NK-92 (cell line): ENCODE measurements around the gene METTL16.
A peak's percentile ranks its signal among the peaks of the same experiment; 100 is the strongest.

ENCODE experiments used
- DNase-seq: peaks from one replicate; lab custom pipeline; 2025; ENCODE audit not compliant: unreplicated experiment; lab: John Stamatoyannopoulos, UW

Gene METTL16

DNA sequence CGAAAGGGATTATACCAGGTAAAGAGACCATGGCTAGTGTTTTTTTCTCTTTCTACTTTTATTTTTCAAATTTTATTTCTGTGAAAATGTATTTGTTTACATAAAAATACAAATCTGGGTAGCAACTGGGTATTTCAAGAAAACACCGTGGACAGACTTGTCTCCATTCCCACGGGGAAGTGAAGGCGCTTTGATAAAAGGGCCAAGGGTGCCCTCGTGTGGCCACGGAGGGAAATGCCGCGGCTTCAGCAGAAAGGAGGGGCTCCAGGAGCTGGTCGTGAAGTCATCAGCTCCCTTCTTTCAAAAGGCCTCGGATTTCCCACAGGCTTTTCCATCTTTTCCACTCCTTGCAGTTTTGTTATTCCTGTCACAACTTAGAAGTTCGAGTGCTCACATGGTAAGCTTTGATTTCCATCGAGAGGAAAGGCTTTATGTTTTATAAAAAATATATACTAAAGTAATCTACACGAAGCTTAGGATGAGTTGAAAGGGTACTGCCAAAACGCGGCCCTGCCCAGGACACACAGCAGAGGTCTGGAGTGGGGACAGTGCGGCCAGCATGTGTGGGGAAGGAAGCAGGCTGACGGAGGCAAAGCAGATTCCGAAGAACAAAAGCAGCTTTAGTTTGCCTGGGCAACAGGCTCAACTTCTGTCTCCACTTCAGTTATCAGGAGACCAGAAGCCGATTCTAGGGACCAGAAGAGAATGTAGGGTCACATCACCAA lies 95.5 kb downstream of the METTL16 start:
- peak; percentile 25 for DNase-seq

DNA sequence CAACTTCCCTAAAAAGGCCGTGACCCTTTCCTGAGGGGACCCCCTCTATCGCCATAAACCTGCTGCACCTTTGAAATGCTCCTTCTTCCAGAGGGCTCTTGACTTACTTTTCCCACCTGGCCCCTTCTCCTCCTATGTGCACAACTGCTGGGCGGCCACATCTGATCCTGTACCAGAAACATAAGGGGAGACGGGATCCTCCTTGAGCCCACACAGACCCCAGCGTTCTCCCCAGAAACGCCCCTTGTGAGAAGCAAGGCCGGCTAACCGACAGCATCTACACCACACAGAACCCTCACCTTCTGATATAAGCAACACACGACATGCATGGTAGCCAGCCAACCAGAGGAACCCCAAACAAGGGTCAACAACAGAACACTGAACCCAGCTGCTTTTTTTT lies 96.6 kb downstream of the METTL16 start:
- DNase-seq: no peak

DNA sequence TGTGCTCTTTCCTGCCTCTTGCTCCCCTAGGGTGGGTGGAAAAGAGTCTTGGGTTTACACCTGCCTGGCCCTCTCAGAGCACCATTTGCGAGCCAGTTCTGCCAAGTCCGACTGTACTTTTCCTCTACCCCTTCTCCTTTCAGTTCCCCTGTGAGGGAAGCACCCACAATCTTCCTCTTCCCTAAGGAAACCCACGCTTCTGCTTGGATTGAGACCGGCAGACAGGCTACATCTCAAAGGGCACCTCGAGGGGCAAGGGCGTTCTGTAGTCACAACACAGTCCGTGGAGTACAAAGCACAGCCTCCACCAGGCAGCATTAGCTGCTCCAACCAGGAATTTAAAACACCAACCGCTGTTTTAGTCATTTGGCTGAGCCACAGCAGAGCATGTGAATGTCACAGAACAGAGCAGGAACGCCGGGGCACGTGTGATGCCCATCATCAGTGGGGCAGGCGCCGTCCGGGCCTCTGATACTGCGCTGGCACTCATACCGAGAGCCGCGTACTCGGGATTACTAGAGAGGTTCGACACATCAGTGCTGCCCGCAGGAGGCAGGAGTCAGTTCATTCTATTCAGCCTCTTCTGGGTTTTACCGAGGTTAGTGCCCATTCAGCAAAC lies 97.1 kb downstream of the METTL16 start:
- DNase-seq: no peak

DNA sequence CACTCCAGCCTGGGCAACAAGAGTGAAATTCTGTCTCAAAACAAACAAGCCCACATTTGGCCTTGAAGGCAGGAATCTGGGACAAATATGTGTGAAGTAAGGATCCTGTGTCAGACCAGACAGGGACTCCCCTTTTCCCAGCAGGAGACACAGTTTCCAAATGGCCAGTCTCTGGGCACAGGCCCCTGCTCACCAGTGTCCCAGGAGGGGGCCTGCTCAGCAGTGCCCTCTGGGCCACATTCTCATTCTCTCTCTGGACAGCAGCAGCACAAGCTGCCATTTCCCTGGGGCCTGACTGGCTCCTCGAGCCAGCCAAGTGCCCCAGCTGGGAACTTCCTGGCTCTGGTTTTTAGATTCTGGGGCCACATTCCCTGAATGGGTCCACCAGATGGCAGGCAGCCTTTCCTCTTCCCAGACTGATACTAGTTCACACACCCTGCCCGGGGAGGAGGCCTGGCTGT lies 99.1 kb downstream of the METTL16 start:
- no peak for DNase-seq

DNA sequence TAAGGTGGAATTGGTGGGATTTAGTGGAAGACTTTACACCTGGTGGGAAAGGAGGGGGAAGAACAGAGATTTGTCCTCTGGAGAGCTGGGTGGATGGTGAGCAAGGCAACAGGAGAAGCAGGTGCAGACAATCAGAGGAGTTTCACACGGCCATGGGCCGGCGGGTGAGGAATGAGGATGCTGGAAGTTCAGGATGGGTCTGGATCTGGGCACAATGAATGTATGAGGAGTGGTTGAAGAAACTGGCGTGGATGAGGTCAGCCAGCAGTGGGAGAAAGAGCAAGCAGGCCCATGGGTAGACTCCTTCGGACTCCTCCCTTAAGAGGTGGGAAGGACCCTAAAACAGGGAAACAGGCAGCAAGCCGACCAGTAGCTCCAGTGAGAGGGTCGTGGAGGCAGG lies 100.7 kb downstream of the METTL16 start:
- DNase-seq: no peak

DNA sequence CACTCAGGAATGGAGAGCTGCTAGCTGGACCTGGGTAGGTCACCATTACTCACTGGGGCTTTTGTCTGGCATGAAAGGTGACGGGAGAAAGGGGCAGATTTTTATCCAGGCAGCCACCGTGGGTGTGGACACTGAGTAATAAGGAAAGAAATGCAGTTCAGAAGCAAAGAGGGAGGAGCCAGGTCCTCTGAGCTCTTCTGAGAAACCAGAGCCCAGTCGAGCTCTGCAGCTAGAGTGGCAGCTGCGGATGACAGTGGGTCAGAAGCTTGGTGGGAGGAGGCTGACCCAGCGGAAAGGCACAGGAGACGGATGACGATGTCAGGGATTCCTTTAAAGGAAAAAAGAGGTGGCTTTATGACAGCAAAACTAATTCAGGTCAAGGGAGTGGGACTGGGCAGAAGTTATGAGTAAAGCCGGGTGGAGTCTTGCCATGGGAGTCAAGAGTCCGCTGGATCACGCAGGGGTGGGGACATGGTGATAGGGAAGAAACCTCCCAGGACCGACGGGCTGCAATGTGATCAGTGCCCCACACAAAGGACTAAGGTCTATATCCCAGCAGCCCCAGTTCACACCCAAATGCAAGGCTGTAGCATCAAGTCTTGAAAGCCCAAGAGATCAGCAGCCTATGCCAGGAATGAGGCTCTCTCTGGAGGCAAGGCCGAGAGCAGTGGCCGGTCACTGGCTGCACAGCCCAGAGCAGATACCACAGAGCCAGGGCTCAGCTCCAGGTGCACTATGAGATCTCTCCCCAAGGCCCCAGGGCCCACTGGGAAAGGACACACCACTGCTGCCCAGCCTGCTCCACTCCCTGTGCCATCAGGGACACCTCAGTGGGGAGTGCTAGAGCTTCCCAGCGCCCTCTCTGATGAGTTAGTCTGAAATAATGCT lies 104.5 kb downstream of the METTL16 start:
- DNase-seq: no peak

DNA sequence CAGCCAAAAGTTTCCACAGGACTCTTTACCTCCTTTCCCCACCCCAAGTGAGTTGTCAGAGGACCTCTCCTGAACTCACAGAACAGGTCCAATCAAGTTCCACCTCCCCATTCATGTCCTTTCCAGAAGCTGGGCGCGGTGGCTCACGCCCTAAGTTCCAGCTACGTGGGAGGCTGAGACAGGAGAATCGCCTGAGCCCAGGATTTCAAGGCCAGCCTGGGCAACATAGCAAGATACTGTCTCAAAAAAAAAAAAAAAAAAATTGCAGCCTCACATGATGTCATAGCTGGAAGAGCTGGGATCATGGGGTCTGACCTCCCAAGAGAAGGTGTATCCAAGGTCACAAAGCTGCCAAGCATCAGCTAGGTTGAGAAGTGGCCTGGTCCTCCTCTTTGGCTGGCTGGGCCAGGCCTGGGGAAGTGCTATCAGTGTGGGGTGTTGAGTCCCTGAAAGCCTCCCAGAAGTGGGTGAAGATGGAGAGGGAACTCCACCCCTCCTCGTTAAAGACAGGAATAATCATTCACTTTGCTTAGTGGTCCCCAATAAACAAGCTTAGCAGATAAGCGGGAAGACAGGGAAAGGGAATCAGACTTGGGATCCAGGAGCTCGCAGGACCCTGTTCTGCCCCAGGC lies 105.3 kb downstream of the METTL16 start:
- no peak for DNase-seq

DNA sequence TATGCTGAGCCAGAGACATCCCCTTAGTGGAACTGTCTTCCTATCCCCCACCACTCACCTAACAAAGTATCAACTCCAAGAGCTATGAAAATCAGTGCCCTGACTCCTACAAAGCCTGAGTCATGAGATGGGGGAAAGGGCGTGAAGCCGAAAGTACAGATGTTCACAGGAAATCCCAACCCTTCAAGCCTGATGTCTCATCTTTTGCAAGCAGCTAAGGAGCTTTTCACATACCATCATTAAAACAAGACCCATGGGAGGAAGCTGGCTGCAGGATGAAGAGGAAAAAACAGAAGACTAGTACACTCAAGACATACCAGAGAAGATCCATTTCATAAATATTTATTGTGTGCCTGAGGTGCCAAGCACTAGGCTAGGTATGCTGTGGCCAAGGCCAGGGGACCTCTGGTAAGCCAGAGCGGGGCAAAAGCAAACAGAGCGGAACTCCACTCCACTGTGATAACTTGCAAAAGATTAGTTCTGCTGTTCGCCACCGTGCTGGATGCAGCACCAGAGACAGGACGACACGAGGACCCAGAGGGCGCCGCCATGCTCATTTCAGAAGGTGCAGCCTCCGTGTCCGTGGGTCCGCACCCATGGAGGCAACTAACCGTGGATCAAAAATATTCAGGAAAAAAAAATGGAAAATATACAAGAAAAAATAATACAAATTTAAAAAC lies 106.3 kb downstream of the METTL16 start:
- DNase-seq: no peak

DNA sequence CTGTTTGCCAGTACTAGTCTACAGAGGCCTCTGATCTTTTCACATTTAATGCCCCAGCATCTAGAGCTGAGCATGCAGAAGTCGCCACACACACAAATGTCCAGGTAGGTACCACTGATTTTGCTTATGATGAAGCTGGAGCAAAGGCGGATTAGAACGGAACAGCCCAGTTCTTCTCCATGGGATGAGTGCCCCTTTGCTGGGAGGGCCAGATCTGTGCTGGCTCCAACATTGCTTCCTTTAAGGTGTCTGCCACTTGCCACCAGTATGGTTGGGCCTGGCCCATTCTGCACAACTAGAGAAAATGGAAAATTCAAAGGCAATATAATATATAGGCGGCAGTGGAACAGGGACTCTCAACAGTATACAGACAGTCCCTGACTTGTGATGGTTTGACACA lies 108.6 kb downstream of the METTL16 start:
- DNase-seq: no peak

DNA sequence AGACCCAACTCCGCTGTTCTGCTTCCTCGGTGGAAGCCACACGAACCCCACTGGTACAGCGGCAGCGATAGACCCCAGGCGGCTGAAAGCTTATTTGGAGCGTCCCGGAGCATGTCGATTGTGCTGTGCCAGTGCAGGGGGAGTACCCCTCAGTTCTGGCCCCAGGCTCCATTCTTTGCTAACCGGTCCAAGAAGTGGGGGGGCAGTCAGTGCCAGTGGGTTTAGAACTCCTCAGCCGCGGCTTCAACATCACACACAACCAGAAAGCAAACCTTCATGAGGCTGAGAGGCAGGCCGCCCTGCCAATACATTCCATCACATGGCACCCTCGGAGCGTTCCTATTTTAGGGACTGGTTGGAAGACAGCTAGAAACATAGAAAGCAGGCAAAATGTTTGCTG lies 109.1 kb downstream of the METTL16 start:
- DNase-seq: no peak

DNA sequence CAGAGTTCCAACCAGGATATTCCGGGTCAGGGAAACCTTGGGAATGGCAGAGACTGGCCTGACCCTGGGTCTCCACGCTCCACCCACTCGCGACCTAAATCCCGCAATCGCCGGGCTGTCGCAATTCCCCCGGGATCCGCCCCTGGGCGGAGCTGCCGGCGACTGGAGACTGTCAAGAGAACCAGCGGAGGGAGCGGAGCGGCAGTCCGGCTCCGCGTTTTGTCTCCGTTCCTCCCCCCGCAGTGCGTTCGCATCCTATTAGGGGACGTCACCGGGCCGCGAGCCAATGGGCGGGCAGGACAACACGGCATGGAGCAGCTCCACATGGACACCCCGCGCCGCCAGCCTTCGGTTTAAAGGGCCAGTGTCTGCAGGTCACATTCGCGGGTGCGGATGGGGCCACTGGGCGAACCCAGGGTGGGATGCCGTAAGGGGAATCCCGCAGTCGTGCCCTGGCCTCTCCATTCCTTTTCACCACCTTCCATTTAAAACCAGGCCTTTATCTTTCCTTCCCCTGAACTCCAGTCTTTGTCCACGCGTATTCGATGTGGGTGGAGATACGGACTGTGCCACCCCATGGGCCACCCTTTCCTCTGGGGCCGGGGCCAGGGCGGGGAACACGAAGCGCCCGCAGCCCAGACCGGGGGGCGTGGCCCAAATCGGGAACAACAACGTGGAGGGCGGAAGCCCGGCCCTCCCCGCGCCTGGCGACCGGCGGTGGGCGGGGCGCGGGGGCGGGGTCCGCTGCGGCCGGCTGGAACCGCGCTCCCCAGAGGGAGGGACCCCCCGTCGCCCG lies 110.1 kb downstream of the METTL16 start:
- peak; percentile 84 for DNase-seq

DNA sequence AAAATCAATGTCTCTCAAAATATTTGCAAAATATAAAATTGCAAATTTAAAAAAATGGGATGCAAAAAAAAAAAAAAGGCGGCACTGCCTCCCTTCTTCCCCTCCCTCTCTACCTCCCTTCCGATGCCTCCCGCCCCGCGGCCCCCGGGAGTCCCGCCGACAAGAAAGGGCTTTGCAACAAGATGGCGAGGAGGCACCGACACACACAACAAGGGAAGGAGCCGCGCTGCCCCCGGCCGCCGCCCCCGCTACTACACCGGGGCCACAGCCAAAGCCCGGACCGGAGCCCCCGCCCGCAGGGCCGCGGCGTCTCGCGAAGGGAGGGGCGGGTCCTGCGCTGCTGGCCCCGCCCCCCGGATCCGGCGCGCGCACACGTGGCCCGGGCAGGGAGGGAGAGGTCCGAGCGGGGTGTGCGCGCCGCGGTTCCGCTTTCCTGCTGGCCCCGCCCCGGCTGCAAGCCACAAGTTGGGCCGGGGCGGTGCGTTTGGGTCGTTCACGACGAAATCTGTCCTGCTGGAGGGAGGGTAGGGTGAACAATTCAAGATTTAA lies 110.7 kb downstream of the METTL16 start, which contains the start of gene MNT:
Gene MNT (minus strand): TSS at position 184 of the 549 bp plus-strand sequence. CDS start 348 bp downstream, outside the sequence.
- DNase-seq: peak; percentile 56

DNA sequence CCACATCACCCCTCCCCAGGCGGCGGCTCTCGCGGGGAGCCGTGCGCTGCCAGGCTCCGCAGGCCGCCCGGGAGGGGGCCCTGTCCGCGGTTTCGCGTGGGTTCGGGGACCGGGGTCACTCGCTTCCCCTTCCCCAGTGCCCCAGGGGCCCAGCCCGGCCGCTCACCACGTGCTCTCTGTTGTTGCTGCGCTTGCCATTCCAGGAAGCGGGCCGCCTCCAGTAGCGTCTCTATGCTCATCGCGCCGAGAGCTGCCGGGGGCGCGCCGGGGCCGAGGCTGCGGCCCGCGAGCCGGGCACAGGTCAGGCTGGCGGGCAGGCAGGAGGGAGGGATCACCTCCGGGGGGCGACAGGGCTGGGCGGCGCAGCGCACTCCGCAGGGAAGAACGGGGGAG lies 111.2 kb downstream of the METTL16 start:
- no peak for DNase-seq

DNA sequence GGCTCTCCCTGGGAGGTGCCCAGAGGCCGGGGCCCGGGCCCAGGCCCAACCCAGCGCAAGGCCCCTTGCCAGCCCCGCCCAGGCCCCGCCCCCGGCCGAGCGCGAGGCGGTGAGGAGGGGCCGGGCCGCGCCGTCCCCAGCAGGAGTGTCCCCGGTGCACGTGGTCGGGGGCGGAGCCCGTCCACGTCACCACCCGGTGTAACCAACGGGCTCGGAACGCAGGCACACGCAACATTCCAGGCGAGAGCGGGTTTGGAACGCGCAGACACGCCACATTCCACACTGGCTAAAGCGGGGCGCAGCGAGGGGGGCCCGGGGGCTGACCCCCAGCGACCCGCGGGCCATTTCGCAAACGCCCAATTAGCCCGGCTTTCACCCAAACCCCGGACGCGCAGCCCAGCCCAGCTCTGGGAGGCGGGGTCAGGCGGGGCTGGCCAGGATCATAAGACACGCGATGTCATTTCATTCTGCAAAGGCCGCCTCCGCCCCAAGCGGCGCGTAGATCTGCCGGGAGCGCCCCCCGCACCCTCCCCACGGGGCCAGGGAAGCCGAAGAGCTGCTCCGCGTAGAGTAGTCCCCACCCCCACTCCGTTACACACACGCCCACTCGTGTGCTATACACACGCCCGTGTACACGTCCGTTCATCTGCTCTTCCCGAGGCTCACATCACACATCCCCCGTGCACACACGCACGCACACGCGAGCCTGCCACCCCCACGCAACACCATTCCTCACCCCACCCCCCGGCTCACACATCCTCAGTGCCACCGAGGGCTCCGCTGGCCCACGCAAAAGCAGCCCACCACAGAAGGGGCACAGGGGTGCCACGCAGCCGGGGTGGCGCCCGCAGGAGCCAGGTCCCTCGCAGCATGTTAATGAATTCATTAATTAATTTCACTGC lies 111.9 kb downstream of the METTL16 start:
- DNase-seq: peak; percentile 44

DNA sequence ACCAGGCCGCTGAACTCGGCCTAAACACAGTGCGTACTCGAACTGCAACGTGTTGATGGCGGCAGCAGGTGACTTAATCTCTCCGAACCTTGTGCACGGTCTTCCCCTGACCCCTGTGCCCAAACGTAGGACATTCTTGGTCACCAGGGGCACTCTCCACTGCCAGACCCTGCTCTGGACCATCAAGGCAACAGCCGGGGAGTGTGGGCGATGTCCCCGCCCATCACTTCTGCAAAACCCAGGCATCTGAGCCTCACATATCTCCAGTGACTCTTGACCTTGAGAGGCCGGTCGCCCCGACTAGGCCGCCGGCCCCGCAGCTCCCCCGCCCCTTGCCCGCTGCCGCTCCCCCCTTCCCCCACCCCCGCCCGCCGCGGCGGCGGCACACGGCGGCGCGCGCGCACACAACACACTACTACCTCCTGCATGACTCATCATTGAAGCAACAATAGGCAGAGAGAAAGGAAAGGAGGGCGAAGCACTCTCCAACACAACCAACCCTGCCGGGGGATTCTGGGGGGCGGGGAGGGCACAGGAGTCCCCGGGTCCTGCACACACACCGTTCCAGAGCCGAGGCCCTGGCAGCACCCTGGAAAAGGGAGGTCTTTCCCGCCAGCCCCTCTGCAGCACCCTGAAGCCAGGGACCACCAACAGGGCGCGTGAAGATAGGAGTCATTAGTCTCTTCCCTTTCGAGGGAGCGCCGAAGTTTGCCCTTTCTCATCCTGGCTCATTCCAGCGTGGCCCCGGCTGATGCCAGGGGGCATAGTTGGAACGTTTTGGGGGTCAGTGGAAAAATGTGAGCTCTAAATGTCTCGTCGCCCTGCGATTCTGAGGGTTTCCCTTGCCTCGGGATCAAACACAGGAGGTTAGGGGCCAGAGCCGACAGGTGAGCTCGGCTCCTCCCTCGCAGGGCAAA lies 112.8 kb downstream of the METTL16 start:
- DNase-seq: no peak

DNA sequence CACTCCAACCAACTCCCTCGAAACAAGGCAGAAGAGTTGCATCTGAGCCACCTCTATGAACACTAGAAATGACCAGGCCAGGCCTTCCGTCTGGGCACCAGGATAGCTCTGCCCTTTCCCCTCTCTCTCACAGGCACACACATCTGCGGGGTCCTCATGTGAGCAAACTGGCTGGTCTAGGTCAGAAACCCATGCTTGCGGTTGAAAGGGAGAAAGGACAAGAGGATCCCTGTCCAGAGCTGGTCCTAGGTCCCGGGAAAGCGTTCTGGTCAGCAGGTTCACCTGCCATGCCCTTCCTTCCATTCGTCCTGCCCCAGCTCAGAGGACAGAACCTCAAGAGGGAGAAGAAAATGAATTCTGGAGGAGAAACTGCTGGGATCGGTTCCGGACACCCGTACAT lies 113.5 kb downstream of the METTL16 start:
- DNase-seq: no peak
